GM23248 (cell line): ENCODE measurements around the gene PTMA.

Experiments
- EZH2 ChIP-seq: fragments of 200-600 bp; sonication (generic); IDR thresholded peaks from 2 replicates; pipeline ENCODE4 v1.6.1; 2018; ENCODE audit warnings: antibody characterized with exemption, mild to moderate bottlenecking; ENCODE audit not compliant: insufficient read depth, poor library complexity, severe bottlenecking
- EZH2phosphoT487 ChIP-seq: fragments of 200-600 bp; sonication (generic); IDR thresholded peaks from 2 replicates; pipeline ENCODE4 v1.6.1; 2018; ENCODE audit warnings: antibody characterized with exemption, moderate library complexity, mild to moderate bottlenecking, low read depth; ENCODE audit not compliant: insufficient read depth

GRCh38 chr2:231707625-231707926 is 749 bp upstream of the PTMA start:
- TF ChIP-seq EZH2 = no peak
- TF ChIP-seq EZH2phosphoT487 = no peak
